Measurements from ENCODE around the gene CLK2.
A peak's percentile ranks its signal among the peaks of the same experiment; 100 is the strongest.
"Not testable (repeated sequence)": the region's sequence is repeated elsewhere in the genome, so short reads cannot be mapped to it uniquely, and the experiment has no call there.

Gene CLK2

DNA sequence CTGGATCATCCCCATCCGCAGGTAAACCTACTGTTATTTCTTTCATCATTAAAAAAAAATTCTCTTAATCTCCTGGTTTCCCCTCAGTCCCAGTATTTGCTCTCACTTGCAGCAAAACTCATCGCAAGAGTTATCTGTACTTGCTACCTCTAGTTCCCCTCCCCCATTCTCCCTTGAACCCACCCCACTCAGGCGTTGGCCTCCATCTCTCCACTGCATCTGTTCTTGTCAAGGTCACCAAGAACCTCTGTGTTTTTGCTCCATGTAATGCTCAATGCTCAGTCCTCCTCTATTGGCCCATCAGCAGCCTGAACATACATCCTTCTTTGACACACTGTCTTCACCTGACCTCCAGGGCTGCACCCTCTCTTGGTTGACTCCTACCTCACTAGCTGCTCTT lies 23.4 kb upstream of the CLK2 start:
- DNase-seq (ENCODE audit: low read depth) = no peak

DNA sequence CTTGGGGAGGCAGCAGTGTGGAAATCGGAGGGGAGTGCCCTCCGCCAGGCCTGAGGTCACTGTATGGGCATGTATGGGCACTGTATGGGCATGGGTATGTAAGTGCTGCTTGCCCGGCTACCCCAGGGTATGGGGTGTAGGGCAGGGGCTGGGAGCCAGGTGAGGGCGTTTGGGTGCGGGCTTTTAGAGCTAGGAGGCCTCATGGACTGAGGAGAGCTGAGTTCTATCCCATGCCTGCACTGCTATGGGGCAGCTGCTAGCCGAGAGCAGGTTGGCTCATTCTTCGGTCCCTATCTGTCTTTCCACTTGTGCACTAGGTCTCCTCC lies 22.6 kb upstream of the CLK2 start:
- no peak for DNase-seq (ENCODE audit: low read depth)

DNA sequence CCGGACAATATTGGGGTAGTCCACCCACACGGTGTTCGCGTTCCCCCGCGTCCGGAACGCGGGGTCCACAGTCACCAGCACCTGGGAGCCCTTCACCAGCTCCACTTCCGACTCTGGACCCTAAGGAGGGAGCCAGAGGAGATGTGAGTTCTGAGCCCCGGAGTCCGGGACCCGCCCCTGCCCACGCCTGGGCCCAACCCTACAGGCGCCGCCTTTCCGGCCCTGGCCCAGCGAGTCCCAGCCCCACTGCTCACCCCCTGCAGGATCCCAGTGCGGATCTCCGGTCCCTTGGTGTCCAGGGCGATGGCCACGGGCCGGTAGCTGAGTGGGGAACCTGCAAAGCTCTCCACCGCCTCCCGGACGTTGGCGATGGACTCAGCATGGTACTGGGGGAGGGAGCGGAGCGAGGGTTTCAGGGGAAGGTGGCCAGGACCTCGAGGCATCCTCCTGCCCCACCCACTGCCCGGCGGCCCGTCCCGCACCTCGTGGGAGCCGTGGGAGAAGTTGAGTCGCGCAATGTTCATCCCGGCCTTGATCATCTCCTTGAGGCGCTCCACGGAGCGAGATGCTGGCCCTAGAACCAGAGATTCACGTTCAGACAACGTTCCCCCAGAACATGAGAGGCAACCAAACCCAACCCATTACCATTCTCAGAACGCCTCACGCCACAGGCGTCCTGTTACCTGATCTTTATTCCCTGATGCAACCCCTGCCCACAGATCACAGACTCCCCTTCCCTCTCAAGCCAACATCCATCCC lies 22.1 kb upstream of the CLK2 start:
- no peak for DNase-seq (ENCODE audit: low read depth)

DNA sequence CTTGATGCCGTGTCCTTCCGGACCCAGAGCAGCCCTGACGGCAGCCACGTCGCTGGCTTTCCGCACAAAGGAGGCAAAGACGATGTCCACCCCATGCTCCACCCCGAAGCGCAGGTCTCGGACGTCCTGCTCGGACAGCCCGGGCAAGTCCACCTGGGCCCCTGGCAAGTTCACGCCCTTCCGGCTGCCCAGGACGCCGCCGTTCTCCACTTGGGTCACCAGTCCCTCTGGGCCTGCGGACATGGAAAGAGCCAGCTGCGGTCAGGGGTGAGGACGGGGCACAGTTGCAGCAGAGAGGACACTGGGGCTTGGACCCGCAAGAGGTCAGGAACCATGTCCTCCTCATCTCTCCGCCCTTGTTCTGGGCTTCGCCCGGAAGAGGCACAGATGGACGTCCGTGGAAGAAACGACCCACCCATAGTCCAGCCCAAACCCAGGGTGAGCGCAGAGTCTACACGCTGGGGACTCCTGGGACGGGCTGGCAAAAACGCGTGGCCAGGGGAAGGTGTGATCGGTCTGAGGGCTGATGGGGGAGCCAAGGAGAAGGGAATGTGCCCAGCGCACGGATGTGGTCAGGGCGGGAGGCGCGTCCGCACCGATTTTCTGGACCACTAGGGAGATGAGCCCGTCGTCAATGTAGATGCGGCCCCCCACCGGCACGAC lies 21.3 kb upstream of the CLK2 start:
- no peak for DNase-seq (ENCODE audit: low read depth)

DNA sequence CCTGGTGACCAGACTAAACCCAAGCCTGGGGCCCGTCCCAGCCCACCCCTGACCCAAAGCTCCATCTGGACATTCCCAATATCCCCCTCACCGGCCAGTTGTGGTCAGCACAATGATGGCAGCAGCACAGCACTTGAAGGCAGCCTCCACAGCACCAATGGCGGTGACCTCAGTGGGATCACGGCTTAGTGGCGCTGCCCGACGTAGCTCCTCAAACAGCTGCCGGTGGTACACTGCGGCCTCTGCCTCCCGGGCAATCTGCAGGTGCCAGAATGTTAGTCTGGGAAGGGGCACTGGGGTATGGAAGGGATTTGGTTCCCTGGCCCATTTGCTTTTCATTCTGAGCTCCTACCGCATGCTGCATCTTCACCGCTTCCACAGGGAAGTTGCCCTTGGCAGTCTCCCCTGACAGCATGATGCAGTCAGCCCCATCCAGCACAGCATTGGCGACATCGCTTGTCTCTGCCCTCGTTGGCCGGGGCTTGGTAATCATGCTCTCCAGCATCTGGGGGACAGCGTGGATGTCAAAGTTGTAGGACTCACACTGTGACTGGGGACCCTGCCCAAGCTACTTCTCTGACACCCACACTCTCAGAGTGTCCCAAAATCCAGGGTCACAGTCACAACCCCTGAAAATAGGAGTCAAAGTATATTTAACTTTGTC lies 19.9 kb upstream of the CLK2 start:
- no peak for DNase-seq (ENCODE audit: low read depth)

DNA sequence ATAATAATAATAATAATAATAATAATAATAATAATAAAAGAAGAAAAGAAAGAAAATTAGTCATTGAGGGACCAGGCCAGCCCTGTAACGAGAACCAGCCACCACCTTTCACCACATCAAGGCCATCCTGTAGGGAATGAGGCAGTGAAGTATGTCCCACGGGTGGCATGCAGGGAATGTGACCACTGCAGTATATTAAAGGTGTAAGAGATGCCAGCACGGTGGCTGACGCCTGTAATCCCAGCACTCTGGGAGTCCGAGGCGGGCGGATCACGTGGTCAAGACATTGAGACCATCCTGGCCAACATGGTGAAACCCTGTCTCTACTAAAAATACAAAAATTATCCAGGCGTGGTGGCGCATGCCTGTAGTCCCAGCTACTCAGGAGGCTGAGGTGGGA lies 17.7 kb upstream of the CLK2 start:
- not testable (repeated sequence) for DNase-seq (ENCODE audit: low read depth)

DNA sequence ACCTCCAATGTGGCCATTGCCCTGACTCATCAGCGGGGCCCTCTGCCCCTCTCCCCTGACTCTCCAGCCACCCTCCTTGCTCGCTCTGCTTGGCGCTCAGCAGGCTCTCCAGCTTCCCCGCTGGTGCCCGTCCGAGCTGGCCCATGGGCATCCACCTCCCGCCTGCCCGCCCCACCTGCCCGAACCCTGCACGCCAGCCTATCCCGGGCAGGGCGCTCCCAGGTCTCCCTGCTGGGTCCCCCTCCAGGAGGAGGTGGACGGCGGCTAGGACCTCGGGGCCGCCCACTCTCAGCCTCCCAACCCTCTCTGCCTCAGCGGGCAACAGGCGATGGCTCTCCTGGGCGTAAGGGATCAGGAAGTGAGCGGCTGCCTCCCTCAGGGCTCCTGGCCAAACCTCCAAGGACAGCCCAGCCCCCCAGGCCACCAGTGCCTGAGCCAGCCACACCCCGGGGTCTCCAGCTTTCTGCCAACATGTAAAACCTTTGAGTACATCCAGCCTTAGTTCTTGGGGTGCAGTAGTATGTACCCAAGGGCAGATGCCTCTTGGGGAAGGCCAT lies 14.8 kb upstream of the CLK2 start:
- no peak for DNase-seq (ENCODE audit: low read depth)

DNA sequence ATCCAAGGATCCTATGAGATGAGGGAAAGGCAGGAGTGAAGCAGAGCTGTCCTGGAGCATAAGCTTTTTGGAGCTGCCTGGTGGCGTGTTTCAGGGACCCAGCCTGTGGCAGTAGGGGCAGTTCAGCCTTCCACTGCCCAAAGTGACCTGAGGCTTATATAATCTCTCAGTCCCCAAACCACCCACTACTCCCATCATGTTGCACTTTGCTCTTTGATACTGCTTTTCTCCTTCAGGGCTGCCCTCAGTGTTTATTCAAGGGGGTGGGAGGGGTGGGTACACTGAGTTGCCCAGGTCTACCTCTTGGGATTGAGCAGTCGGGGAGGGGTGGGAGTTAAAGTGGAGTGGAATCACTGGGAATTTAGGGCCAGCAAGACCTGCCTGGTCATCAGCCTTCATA lies 13.2 kb upstream of the CLK2 start:
- DNase-seq (ENCODE audit: low read depth) = no peak

DNA sequence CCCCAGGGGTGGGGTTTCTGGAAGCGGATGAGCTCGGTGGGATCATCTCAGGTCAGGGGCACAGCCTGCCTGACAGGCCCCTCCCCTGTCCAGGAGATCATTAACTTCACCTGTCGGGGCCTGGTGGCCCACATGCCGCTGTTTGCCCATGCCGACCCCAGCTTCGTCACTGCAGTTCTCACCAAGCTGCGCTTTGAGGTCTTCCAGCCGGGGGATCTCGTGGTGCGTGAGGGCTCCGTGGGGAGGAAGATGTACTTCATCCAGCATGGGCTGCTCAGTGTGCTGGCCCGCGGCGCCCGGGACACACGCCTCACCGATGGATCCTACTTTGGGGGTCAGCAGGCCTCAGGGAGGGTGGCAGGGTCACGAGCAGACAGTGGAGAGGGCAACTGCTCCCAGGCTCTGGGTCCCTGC lies 12.3 kb upstream of the CLK2 start:
- no peak for DNase-seq (ENCODE audit: low read depth)

DNA sequence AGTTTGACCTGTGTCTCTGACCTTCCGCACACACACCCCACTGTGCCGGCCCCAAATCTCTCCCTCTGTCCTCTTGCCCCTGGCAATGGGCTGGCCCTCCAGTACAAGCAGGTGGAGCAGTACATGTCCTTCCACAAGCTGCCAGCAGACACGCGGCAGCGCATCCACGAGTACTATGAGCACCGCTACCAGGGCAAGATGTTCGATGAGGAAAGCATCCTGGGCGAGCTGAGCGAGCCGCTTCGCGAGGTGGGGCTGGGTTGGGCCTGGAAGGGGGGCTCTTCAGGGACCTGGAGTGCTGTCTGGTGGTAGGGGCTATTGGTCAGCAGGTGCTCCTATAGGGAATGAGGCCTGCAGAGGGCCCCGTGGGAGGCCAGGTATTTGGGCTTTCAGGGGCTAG lies 11.8 kb upstream of the CLK2 start:
- DNase-seq (ENCODE audit: low read depth) = no peak

DNA sequence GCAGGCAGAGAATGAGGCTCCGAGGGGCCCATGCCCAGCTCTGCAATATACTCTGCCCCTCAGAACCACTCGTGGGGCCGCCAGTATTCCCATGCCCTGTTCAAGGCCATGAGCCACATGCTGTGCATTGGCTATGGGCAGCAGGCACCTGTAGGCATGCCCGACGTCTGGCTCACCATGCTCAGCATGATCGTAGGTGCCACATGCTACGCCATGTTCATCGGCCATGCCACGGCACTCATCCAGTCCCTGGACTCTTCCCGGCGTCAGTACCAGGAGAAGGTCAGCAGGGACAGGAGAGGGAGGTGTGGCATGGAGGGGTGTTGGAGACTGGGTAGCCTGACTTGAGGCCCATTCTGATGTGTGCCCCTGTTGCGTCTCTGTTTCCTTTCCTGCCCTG lies 11.2 kb upstream of the CLK2 start:
- no peak for DNase-seq (ENCODE audit: low read depth)

DNA sequence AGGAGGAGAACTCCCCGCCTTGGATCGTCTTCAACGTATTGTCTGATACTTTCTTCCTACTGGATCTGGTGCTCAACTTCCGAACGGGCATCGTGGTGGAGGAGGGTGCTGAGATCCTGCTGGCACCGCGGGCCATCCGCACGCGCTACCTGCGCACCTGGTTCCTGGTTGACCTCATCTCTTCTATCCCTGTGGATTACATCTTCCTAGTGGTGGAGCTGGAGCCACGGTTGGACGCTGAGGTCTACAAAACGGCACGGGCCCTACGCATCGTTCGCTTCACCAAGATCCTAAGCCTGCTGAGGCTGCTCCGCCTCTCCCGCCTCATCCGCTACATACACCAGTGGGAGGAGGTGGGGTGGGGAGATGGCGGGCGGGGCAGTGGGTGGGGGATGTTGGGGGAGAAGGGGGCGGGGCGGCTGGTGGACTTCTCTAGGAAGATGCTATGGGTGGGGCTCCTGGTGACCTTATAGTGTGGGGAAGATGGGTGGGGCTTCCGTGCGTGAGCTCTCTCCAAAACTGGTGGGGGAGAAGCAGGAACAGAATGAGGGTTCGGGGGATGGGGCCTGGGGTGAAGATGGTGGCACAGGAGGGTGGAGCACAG lies 9.3 kb upstream of the CLK2 start:
- no peak for DNase-seq (ENCODE audit: low read depth)

DNA sequence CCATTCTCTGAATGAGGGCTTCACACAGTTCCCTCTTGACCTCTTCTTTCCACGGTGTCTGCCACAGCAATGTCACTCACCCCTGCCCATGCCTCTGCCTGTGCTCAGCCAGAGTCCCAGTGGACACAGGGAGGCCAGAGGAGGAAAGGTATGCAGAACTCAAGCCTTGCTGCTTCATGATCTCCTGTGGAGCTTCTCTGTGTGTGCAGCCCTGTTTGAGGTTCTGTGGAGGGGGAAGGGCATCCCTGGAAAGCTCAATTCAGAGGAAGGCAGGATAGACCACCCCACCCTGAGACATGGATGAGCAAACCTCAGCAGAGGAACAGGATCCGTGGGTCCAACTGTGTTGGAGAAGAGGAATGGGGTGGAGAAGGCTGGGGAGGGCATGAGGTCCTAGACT lies 6.0 kb upstream of the CLK2 start:
- DNase-seq (ENCODE audit: low read depth) = no peak

DNA sequence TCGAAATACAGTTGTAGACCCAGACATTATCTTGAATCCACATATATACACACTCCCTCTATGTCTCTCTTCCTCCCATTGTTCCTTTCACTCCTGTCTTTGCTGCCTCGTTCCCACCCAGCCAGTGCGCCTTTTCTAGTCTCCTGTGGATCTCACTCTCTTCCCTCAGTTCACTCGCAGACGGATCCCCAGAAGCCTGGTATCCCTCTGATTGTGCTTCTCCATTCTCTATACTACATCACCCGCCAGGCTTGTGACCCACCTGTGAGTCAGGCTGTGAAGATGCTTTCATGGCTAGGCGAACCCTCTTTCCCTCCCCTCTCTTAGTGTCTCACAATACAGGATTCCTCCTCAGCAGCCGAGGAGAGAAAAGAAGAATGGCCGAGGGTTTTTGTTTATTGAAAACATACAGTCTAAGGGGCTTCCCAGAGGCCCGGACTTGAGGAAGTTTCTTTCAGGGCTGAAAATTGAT lies 5.4 kb upstream of the CLK2 start:
- DNase-seq (ENCODE audit: low read depth) = no peak

DNA sequence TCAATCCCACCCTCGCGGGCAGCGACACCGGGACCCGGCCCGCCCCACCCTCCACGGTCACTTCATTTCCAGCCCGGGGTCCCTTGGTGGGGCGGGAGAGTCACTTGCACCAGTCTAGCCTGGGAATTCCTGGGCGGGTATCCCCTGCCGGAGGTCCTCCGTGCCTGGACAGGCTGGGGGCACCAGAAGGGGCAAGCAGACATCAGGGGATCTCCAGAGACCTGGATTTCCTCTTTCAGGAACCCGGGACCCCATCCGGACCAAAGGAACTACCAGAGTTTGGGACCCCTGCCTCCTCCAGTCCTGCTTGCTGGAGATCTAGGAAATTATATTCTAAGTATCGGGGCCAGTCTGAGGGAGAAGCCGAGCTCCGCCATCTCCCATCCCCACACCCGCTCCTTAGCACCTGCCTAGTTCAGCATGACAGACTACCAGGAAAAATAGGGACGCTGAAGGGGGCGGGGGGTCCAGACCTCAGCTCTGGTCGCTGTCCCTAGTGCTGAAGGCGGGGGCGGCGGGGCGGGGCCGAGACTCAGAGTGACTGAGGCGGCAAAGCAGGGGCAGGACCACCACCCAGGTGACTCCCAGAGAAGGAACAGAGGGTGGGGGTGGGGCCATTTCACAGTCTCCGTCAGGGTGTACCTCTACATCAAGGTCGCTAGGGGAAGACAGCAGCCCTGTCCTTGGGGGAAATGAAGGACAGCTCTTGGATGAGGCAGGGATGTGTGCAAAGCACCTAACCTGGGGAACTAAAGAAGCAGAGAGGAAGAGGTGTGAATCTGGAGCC lies 4.8 kb upstream of the CLK2 start:
- no peak for DNase-seq (ENCODE audit: low read depth)

DNA sequence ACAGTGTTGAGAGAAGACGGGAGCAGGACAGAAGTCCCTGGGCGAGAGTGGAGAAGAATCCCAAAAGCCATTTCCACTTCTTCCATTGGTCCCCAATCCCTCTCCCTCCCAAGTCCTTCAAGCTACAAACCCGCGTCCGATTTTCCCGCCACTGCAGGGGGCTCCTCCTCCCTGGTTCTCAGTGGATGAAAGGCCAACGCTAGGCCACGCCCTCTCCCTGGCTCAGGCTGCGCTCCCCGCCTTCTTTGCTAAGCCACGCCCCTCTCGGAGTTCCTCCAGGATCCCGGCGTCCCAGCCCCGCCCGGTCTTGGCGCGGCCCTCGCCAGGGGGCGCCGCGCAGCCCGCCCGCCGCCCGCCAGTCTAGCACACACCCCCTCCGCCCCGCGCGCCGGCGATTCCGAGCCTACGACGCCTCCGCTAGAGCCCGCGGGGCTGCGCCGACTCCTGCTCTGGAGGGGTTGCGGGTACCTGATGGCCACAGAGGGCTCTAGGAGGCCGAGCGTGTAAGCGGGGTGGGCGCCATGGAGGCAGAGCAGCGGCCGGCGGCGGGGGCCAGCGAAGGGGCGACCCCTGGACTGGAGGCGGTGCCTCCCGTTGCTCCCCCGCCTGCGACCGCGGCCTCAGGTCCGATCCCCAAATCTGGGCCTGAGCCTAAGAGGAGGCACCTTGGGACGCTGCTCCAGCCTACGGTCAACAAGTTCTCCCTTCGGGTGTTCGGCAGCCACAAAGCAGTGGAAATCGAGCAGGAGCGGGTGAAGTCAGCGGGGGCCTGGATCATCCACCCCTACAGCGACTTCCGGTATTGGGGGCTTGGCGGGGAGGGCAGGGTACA lies 4.0 kb upstream of the CLK2 start, which contains the start of gene HCN3:
HCN3 (plus strand) TSS at position 394 of the 832 bp plus-strand sequence; CDS start at position 522, 128 bp downstream.
- peak; percentile 89 for DNase-seq (ENCODE audit: low read depth)

DNA sequence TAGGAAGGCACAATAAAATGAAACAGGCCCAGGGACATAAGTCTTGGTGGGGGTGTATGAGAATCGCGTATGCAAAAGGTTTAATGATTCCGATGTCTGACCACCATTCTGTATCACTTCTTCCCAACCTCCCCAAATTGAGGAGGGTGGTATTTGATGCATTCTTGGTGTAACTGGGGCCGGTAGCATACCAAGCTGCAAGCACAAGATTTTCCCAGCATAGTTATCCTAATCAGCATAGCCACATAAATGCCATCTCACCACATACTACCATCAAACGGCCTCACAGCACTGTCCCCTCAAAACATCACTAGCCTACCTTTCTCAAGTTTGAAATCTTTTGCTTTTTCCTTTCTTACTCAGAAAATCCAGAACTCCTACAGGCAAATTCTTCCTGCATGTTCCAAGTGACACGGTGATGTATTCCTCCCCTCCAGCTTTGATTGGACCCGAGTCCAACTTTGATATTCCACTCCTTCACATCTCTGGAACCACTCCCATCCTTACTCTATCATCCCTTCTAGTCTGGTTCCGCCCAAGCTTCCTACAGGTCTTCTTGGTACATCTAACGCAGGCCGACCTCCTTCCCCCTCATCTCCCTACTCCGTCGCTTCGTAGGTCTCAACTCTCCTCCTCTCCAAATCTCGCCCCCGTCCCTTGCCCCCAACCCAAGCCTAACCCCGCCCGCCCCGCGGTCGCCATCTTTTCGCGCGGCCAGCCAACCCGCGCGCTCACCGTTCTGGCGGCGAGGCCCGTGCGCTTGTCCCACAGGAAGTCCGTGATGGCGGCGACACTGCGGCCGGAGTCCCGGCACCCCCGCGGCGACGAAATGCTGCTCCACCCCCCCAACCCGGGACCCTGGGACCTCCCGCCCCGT lies 600 bp downstream of the CLK2 start:
- DNase-seq (ENCODE audit: low read depth) = peak; percentile 46

DNA sequence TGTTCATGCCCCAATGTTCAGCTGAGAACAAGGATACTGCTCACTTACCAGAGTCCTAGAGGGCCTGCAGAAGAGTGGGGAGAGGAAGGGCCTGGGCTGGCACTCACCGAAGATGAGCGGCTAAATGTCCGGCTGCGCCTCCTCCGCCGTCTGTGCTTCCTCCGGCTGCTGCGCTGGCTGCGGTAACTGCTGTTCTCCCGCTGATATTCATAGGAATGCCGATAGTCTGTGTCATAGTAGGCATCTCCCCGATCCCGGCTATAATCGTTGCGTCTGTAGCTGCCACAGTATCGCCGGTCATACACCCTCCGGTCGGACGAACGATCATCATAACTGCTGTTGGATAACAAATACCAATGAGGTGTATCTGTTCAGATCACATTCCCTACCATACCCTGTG lies 3.9 kb downstream of the CLK2 start:
- DNase-seq (ENCODE audit: low read depth) = no peak

DNA sequence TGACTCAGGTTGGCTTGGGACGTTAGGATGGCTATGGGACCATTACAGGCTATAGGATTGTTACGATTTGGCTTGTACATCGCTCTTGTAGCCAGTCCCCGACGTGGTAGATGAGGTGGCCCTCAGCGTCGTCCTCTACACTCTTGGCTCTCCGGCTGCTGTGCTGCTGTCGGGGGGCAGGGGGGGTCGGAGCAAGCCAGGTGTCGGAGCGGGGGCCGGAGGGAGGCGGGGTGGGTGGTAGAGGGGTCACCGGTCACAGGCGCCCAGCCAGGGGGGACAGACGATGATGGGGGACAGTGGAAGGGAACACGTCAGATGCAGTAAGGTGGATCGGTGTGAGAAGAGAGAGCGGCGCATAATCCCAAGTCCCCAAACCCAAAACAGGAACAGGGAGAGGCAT lies 4.7 kb downstream of the CLK2 start:
- no peak for DNase-seq (ENCODE audit: low read depth)

DNA sequence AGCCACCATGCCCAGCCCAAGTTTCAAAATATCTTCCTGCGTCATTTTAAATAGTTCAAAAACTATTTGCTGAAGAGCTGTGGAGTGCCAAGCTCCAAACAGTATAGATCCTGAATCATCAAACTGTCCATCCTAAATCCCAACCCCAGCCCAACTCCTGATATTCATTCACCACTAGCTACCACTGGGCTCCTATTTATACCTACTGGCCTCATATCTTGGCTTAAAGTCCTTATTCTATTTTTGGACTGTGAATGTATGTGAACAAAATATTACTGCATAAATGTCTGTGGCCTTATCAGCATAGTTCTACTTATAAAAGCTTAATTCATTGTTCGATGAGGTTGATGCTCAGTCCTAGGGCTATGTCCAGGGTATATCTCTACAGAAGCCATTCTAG lies 5.9 kb downstream of the CLK2 start:
- no peak for DNase-seq (ENCODE audit: low read depth)
